Glomerular endothelial cell (primary cell): Measurements from ENCODE around the gene PDE7B. TPM values are rescaled to one million over a fixed set of nuclear protein-coding genes. Genes with fewer than 3 reads are reported as not detected.
"Not testable (repeated sequence)": the region's sequence is repeated elsewhere in the genome, so short reads cannot be mapped to it uniquely, and the experiment has no call there.

Experiments
- DNase-seq: peaks from one replicate; pipeline ENCODE4 v3.0.0-alpha.2; 2011; ENCODE audit warnings: low read depth, low spot score; ENCODE audit errors: extremely low read depth
- total RNA-seq: library from RNA; depleted of rRNA; stranded (reverse); fragments of >200 nt; gene quantifications from 2 replicates; pipeline ENCODE4 v1.2.3, GENCODE V29; 2015

The PDE7B gene
- total RNA-seq, 1 donor from 2014 or later: 37.7 TPM

DNA sequence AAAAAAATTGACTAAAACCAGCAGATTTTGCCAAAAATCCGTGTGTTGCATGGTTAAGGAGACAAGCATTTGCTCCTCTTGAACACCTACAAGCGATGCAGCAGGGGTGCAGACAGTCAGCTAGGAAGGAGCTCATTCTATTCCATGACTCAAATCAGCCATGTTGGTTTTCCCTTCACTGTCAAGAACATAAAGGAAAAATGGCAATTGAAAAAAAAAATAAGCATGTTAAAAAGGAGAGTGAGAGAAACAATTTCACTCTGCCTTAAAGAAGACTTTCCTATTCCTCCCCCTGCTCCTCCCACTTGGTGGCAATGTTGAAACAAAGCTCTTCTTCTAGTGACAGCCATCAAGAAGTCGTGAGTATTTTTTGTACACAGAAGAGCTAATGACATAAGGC, 283.2 kb downstream of the PDE7B start:
- DNase-seq: no peak

DNA sequence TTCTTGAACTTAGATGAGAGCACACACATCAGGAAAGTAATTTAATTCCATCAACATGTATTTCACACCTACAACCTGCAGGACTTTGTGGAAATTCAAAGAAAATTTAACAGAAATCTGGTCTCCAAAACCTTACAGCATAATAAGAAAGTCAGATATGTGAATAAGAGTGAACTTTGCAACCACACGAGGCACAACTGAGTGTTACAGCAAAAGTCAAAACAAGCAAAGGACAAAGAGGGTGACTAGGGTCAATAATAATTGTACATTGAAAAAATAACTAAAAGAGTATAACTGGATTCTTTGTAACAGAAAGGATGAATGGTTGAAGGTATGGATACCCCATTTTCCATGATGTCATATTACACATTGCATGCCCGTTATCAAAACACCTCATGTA, 284.8 kb downstream of the PDE7B start:
- no peak for DNase-seq

DNA sequence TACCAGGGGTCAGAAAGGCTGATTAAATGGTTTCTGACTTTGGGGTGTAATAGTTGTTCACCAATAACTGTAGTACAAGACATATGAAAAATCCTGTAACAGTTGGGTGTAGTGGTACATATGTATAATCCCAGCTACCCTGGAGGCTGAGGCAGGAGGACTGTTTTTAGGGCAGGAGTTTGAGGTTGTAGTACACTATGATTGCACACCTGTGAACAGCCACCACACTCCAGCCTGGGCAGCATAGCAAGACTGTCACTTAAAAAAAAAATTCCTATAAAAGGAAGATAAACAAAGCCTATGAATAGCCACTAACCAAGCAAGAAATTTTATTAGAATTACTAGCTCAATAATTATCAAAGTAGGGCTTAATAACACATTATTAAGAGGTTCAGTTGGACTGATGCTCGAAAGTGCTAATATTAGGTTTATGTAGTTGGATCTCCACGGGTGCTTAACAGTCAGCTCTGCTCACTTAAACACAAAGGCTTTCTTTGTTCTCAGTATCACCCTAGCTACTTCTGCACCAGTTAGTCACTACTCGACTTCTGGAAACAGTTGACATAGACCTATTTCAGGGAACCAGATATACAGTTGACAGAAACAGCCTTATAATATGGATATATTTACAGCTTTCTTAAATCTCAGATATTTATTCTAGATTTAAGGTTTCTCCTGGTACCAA, 285.6 kb downstream of the PDE7B start:
- no peak for DNase-seq

DNA sequence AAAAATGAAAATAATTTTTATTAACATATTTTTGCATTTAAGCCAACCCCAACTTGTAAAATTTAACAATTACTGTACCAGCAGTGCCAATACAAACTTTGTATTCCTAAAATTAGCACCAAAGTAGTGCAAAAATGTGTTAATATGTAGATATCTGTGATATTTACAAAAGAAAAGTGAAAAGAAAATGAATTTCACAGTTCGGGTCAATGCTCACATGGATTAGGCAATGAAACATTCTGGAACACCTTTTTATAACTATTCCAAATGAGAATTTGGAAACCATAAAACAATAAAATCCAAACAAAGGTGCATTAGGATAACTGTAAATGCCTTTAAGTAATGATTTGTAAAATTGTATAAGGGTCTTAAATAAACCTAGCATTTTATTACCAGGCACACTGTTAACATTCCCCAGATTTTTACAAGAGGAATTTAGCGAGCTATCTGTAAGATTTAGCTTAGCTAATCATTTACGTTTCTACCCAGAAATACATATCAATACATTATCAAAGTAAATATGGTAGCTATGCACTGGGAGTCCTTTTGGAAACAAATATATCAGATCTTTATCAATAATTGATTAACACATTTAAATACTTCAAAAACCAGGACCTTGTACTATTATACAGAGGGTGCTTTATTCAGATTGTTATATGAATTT, 286.4 kb downstream of the PDE7B start:
- no peak for DNase-seq

DNA sequence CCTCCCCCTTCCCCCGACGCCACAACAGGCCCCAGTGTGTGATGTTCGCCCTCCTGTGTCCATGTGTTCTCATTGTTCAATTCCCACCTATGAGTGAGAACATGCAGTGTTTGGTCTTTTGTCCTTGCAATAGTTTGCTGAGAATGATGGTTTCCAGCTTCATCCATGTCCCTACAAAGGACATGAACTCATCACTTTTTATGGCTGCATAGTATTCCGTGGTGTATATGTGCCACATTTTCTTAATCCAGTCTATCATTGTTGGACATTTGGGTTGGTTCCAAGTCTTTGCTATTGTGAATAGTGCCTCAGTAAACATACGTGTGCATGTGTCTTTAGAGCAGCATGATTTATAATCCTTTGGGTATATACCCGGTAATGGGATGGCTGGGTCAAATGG, 287.6 kb downstream of the PDE7B start:
- not testable (repeated sequence) for DNase-seq

DNA sequence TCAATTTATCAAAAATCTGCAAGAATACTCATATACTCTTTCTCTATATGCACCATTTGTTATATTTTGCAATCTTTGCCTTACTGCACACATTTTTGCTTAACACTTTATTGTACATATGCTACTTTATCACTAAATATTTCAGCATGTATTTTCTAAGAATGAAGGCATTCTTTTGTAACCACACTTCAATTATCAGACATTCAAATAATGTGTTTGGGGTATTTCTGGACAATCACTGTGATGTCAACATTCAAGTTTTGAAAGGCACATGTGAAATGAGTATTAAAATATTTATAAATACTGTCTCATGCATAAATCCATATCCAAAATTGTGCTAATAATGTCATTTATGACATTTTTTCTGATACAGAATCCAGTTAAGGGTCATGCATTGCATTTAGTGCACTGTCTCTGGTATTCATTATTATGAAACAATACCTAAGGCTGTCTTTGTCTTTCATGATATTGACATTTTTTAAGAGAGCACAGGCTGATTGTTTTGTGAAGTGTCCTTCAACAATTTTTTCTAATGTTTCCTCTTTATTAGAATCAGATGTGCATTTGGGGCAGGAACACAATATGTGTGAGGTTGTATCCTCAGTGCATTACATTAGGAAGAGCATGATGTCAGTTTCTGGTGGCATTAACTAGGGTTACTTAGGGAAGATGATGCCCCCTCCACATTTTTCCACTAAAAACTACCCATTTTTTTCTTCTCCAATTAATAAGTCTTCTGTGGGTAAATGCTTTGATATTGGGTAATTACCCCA, 292.9 kb downstream of the PDE7B start:
- DNase-seq: no peak

DNA sequence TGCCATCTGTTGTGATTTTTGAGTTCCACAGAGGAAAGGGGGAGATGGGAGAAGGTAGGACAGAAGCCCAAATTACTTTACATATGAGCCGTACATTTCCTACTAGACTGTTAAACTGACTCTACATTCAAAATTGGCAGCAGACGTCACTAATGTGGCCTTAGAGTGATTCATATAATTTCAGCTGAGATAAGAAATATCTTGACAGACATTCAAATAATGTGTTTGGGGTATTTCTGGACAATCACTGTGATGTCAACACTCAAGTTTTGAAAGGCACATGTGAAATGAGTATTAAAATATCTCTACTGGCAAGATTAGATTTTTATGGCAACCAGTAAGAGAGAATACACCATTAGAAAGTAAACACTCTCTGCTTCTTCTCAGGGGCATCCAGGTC, 294.6 kb downstream of the PDE7B start:
- DNase-seq: no peak

DNA sequence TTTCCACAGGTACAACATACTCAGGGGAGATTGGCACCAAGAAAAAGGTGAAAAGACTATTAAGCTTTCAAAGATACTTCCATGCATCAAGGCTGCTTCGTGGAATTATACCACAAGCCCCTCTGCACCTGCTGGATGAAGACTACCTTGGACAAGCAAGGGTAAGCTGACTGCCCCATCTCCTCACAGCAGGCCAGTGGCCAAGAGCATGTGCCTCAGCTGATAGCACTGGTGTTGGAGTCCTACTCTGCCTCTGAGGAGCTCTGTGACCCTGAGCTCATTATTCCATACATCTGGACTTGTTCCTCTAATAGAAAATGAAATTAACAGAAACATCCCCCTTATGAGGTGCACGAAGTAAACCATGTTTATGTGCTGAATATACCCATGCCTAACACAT, 295.8 kb downstream of the PDE7B start:
- no peak for DNase-seq

DNA sequence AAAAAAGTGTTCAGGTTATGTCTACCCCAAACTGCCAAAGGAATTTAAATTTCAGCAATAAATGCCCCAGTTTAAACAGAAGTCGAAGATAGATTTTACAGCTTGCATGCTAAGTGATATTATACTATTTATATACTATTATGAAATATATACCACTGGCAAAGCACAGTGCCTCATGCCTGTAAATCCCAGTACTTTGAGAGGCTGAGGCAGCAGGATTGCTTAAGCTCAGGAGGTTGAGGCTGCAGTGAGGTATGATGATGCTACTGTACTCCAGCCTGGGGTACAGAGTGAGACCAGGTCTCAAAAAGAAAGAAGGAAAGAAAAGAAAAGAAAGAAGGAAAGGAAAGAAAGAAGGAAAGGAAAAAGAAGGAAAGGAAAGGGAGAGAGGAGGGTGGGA, 296.6 kb downstream of the PDE7B start:
- no peak for DNase-seq

DNA sequence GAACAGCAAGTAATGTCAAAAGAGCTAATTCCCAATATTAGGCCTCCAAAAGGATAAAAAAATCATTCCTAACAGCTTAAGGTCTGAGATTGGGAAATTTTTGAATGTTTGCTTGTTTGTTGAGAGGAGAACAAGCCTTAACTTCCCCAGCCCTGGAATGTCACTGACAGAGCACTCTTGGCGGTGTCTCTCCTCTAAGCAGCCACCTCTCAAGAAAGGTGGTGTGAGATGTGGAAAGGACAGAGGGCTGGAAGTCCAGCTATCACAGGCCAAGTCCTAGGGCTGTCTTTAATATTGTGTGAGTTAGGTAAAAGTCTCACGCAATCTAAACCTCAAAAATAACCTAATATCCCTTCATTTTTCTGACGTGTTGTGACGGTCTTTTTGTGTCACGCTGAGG, 297.0 kb downstream of the PDE7B start:
- no peak for DNase-seq

DNA sequence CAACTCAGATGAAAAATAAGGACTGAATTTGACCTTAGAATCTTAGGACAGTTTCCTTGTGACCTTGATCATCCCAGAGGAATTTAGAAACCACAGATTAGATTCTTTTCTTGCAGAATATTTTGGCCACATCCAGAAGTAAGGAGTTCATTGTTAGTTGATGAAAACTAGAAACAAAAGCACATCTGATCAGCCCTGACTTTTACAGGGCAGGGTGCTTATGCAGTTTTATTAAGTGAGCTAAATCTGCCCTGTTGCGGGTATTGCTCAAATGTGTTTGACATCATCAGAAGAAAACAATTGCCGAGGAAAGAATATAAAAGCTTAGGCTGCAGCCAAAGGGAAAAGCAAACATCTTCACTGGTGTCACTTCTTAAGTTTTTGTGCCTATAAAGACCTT, 297.8 kb downstream of the PDE7B start:
- DNase-seq: no peak

DNA sequence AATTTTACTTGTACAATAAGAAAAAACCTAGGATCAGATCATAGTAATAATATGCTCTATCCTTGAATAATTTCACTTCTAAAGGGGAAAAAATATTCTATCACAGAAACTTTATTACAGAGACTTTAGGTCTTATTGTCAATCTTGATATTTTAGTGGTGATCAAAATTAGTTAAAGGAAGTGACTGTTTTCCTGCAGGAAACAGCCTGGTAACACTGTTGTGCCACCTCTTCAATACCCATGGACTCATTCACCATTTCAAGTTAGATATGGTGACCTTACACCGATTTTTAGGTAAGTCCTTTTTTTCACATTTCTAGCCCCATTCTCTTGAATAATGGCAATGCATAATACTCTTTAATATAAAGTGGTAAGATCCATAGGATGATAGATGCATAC, 299.5 kb downstream of the PDE7B start:
- DNase-seq: no peak

DNA sequence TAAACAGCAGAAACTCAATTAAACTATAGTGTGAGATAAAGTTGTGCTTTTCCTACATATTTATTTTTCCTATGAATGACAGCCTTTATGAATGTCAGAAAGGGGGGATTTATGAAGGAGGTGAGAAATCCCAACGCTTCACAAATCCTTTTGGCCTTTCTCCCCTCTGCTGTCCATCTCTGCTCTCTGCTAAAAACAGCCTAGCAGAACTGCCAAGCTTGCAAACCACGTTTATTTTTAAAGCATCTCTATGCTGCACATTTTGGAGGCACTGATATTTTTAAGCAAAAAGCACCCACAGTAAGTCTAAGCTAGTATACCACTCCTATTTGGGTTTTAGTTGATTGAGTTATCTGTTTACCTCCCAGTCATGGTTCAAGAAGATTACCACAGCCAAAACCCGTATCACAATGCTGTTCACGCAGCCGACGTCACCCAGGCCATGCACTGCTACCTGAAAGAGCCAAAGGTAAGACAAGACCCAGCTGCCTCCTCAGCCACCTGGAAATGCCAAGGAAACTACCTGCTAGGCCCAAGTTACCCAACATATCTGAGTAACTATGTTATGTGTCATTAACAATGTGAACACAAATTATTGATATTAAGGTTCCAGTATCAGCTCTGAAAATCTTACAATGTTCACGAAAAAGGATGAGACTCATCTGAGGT, 302.3 kb downstream of the PDE7B start:
- no peak for DNase-seq

DNA sequence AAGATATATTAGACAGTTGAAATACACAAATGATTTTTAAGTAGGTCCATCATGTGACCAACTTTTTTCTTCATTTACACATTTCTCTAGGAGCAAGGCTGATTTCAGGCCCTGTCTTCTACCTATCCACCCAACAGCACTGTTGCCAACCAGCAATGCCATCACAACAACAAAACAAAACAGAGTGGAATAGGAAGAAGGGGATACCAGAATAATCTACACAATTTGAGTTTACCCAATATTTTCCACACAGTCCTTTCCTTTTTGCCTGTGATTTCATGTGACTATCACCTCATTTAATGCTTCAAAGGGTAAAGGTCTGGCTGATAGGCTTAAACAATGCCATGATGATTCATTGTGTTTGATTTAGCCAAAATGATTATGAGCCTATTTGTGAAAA, 303.7 kb downstream of the PDE7B start:
- no peak for DNase-seq

DNA sequence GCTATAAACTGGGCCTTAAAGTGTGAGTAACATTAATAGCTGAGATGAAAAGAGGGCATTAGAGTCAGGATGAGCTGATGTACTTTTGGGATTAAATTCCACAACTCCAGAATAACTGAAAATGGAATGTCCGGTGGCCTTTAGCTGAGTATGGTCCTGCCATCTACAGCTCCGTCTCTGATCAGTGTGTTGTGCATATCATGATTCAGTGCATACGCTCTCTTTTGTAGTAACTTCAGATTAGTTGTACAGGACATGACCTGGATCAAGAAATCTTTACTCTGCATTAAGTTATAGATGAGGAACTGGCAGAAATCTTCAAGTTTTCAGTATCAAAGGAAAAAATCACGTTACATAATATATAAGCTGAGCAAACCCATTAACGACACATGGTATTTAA, 306.2 kb downstream of the PDE7B start:
- DNase-seq: no peak

DNA sequence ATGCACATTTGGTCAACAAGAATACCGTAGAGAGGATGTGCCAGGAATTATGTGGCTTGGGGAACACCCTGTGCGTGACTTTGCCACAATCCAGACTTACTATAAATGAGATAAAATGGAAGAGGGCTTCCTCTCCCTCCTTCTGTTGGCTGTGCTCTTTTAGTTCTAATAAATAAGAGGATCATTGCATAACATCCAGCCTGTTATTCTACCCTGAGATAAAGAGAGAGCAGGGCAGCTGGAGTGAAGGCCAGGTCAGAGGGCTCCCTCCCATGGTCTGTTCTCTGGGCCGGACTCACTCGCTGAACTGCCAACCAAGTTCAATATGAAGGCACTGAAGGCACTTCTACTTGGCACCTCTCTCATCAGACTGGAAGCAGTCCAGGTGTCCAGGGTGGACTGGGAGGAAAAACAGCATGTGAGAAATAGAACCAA, 306.9 kb downstream of the PDE7B start:
- DNase-seq: no peak

DNA sequence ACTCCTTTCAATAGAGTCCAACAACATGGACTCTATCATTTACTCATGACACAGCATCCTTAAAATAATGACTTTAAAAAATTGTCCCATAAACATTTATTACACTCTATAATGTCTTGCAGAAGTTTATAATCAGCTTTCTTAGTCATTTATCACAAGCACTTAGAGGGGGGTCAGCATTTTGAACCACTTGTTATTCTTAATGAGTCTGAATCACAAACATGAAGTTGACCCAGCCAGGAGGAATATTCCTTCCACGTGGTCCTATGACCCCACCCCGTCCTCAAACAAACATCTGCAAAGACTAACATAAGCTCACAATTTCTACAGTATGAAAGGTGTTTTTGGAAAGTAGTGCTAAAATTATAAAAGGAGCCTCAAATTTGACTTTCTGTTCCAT, 307.5 kb downstream of the PDE7B start:
- no peak for DNase-seq

DNA sequence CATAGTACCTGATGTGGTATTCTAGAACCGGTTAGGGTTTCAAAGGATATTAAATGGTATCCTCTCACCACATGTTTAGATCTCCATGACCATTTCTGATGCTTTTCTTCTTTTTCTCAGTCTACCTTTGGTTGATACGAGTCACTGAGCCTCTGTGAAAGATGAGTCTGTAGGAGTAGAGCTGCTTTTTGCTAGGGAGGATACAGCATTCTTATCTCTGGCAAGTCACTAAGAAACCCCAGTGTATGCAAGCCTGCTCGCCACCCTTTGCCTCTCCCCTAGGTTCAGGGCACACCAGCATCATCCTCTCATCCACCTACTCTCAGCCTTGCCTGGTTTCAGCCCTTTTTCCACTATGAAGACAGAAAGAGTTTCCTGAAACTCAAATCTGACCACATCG, 308.7 kb downstream of the PDE7B start:
- DNase-seq: no peak

DNA sequence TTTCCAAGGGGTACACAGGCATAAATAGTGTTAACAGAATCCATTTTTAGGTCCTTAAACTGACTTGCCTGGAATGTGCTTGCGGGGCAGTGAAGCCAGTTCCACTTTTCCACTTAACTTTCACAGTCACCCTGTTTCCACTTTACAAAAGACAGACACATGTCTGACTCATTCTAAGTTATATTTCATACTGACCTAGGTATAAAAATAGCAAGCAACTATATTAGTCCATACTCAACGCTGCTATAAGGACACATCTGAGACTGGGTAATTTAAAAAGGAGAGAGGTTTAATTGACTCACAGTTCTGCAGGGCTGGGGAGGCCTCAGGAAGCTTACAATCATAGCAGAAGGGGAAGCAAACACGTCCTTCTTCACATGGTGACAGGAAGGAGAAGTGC, 310.4 kb downstream of the PDE7B start:
- DNase-seq: no peak

DNA sequence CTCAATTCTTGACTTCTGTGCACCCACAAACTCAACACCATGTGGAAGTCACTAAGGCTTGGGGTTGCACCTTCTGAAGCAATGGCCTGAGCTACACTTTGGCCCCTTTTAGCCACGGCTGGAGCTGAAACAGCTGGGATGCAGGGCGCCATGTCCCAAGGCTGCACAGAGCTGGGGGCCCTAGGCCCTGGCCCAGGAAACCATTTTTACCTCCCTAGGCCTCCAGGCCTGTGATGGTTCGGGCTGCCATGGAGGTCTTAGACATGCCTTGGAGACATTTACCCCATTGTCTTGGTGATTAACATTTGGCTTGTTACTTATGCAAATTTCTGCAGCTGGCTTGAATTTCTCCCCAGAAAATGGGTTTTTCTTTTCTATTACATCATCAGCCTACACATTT, 311.8 kb downstream of the PDE7B start:
- DNase-seq: no peak

DNA sequence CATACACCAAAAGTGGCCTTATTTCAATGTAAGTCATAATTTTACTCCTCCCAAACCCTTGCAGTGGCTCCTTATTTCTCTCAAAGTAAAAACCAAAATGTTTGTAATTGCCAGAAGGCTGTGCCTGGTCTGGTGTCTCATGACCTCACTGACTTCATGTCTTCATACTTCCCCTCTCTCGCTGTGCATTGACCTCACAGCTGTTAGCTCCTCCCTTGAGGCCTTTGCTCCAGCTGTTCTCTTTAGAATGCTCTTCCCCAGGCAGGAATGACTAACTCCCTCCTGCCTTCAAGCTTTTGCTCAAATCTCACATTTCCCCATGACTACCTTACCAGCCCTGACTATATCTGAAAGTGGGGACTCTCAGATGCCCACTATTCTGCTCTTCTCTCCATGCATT, 315.3 kb downstream of the PDE7B start:
- no peak for DNase-seq
